HL-60/S4 treated with phorbol 12-myristate 13-acetate at 8.2 ng/mL for 4 days and 3 days (cell line): ENCODE data around the gene TTLL10.

Experiments used
- in situ Hi-C: fragments of 300-500 bp; cut with MboI; formaldehyde crosslinking; loops from 2 replicates; pipeline ENCODE4 v1.15.0; 2022; ENCODE audit warnings: low sequenced_read_pairs

TTLL10 gene

GRCh38 chr1:1204425-1204920 lies 30.8 kb downstream of the TTLL10 start:
- in situ Hi-C loops = no loop called here

GRCh38 chr1:1204998-1205768 lies 31.5 kb downstream of the TTLL10 start:
- in situ Hi-C loops = no loop called here

DNA sequence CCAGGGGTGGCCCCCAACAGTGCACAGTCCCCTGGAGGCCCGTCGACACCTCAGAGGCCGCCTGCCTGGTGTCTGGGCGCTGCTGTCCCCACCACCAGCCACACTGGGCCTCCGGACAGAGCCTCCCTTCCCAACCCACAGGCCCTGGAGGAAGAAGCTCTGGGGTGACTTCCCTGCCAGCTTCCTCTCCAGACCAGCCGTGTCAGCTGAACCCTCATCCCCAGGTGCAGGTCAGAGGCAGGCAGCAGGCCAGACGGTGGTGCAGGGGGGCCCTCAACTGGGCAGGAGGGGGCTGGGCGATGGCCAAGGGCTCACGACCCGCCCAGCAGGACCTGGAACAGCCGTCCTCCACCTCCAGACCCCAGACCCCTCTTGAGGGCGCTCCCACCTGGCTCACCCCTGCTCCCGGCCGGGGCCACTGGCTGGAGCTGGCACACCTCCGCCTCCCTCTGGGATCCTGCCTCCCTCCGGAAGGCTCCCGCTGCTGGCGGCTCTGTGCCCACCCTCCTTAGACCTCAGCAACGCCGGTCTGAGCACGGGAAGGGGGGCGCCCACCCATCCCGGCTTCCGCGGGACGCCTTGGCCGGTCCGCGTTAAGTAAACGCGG lies 32.2 kb downstream of the TTLL10 start:
- in situ Hi-C loops = no loop called here

- in situ Hi-C loops = no loop called here
These were observed 32.8 kb downstream of the TTLL10 start, which contains the start of gene TNFRSF18 for GRCh38 chr1:1206376-1206965. TSS of gene TNFRSF18 (minus strand) at chr1:1206592. CDS start at chr1:1206571, 21 bp downstream.

GRCh38 chr1:1206966-1207531 lies 33.4 kb downstream of the TTLL10 start:
- in situ Hi-C loops = no loop called here

DNA sequence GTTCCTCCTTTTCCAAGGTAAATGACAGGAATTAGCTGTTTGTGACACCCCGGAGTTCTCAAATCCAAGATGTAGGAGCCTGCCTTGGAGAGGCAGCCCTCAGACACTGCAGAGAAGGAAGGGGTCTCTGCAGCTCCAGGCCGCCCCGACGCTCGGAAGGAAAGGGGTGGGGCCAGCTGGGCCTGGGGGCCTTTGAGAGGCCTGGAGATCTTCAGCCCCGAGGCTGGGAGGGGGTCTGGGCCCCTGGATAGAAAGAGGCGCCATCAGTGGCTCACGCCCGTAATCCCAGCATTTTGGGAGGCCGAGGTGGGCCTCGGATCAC lies 33.9 kb downstream of the TTLL10 start:
- in situ Hi-C loops = no loop called here

DNA sequence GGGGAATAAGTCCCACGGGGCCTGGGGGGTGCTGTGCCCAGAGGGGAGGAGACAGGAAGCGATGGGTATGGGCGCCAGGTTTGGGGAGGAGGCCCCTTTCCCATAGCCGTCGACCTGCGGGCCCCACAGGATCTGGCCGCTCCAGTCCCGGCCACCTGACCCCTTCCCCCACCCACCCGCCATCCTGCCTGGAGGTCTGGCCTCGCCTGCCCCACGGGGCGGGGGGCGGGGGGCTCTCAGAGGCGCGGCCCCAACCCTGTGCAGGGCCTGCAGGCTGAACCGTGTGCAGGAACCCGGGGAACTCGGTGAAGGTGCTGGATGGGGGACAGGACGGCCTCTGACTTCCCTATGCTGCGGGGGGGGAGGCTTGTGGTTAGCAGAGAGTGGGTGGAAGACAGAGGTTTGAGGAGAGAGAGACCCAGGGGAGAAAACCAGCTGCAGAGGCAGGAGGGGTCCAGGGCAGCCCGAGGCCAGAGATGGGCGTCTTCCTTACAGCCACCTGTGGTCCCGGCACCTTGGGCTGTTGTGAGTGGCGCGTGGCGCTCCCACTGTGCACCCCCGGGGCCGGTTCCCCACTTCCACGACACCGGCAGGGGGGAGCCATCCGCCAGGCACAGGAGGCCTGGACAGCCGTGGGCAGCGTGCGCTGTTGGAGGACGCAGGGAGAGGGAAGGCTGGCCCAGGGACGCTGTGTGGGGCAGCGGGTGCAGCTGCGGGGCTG lies 35.2 kb downstream of the TTLL10 start:
- in situ Hi-C loops = no loop called here

GRCh38 chr1:1210726-1211540 lies 37.3 kb downstream of the TTLL10 start:
- in situ Hi-C loops = no loop called here

DNA sequence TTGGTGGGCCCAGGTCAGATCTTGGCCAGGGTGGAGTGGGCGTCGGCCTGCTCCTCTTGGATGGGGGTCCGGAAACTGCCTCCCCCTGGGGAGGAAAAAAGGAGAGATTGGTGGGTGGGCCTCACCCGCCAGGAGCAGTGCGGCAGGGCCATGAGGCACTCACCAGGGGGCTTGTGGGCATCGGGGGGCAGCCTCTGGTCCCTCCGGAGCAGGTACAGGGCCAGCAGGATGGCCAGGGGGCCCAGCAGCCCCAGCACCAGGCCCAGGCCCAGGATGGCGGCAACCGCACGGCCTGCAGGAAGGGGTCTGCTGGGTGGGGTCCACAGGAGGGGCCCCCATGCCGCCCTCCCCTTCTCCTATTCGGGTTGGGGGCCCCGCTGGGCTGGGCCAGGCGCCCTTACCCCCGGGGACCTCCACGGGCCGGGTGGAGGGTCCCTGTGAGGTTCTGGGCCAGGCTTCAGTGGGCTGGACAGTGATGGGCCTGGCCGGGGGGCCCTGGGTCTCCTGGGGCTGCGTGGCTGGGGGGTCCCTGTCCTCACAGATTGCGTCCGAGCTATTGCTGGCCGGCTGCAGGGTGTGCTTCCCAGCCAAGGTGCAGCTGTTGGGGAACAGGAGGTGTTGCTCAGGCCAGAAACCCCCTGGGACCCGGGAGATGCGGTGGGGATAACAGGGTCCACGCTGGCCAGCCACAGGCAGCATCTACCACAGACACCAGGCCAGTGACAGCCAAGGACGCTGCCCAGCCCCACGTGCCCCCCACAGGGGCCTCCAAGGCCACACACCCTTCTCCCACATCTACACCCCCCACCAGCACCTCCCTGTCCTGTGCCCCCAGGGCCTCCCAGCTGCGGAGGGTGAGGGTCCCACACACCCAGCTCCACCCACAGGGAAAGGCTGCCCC lies 38.1 kb downstream of the TTLL10 start:
- in situ Hi-C loops = no loop called here

- in situ Hi-C loops = no loop called here
These were observed 39.2 kb downstream of the TTLL10 start for GRCh38 chr1:1212780-1213344.

- in situ Hi-C loops = no loop called here
These were observed 39.9 kb downstream of the TTLL10 start, which contains the start of gene TNFRSF4 for GRCh38 chr1:1213345-1214265. TSS of gene TNFRSF4 (minus strand) at chr1:1214153. CDS start at chr1:1214127, 26 bp downstream.

DNA sequence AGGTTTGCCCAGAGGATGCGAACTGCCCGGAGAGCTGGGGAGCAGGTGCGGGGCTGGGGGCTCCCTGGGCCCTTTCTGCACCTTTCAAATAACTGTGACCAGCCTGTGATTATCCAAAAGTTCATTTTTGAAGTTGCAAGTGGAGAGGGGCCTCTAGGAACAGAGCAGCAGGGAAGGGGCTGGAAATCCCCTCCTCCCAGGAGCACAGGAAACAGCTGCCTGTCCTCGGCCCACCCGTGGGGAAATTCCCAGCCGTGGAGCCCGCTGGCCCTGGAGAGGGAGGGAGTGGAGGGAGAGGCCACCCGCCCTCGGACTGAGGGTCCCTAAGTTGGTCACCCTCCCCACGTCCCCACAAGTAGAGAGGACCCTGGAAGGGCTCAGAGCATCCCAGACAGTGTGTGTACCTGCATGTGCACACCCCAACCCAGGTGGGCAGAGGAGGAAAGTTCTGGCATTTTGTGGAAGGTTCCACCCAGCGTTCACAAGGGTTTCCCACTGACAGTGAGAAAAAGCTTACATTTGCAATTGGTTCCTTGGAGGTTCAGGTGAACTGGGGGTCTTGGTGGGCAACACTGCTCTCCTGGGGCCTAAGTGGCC lies 41.5 kb downstream of the TTLL10 start:
- in situ Hi-C loops = no loop called here

GRCh38 chr1:1215881-1216605 lies 42.4 kb downstream of the TTLL10 start:
- in situ Hi-C loops = no loop called here

DNA sequence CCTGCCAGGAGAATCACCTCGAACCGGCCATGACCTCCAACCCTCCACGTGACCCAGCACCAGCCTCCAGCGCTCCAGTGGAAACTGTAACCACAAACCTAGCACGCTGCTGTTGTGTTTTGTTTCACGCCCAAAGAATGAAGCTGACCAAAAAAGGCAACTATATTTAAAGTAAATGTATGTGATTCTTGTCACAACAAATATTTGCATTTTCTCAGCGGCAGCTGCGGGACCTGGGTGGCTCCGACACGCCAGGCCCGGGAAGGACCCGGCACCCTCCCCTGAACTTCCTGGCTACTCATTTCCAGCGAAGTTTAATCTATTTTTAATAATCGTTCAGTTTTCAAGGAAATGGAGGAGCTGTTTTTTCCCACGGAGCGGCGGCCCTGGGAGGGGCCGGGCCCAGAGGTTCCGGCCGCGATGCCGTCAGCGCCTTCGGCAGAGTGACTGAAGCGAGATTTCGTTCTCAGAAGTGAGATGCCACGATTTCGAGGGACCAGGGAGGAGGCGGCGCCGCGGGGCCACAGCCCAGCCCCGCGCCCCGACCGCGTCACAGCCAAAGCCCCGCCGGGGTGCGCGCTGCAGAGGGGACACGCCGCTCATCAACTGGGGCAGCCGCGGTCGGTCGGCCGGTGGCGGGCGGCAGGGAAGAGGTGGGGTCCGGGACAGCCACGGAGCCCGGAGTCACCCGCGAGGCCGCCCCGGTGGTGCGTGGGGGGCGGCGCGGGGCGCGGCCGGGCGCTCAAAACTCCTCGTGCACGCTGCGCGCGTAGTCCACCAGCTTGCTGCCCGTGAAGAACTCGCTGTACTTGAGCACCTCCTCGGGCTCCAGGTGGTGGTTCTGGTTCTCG lies 43.3 kb downstream of the TTLL10 start:
- in situ Hi-C loops = no loop called here

GRCh38 chr1:1217621-1218523 lies 44.2 kb downstream of the TTLL10 start:
- in situ Hi-C loops = no loop called here
